Measurements from ENCODE around the gene ADAMTSL1.

Gene ADAMTSL1

GRCh38 chr9:18473652-18474279 lies at the start of gene ADAMTSL1:
TSS of gene ADAMTSL1 (plus strand) at chr9:18474153. CDS start at chr9:18474233, 80 bp downstream.
- no peak for DNase-seq

GRCh38 chr9:18427691-18428090 lies 46.3 kb upstream of the ADAMTSL1 start:
- DNase-seq = no peak

- no peak for DNase-seq
Observed at GRCh38 chr9:18428661-18429060, 45.3 kb upstream of the ADAMTSL1 start.

GRCh38 chr9:18429070-18429469 lies 44.9 kb upstream of the ADAMTSL1 start:
- no peak for DNase-seq

- no peak for DNase-seq
Observed at GRCh38 chr9:18433620-18434019, 40.3 kb upstream of the ADAMTSL1 start.

- no peak for DNase-seq
Observed at GRCh38 chr9:18437315-18438201, 36.4 kb upstream of the ADAMTSL1 start.

- DNase-seq = no peak
Observed at GRCh38 chr9:18438300-18438925, 35.5 kb upstream of the ADAMTSL1 start.

- no peak for DNase-seq
Observed at GRCh38 chr9:18438951-18439350, 35.0 kb upstream of the ADAMTSL1 start.

- DNase-seq = no peak
Observed at GRCh38 chr9:18441261-18441660, 32.7 kb upstream of the ADAMTSL1 start.

- DNase-seq = peak in 2 of 6 experiments; percentile 2 to 12
Observed at GRCh38 chr9:18442629-18443491, 31.1 kb upstream of the ADAMTSL1 start.

GRCh38 chr9:18447131-18447530 lies 26.8 kb upstream of the ADAMTSL1 start:
- DNase-seq = no peak

- no peak for DNase-seq
Observed at GRCh38 chr9:18447541-18447940, 26.4 kb upstream of the ADAMTSL1 start.

GRCh38 chr9:18448101-18448500 lies 25.9 kb upstream of the ADAMTSL1 start:
- no peak for DNase-seq

- DNase-seq = no peak
Observed at GRCh38 chr9:18451406-18451805, 22.5 kb upstream of the ADAMTSL1 start.

GRCh38 chr9:18452276-18452675 lies 21.7 kb upstream of the ADAMTSL1 start:
- no peak for DNase-seq

GRCh38 chr9:18456624-18457237 lies 17.2 kb upstream of the ADAMTSL1 start:
- no peak for DNase-seq

- no peak for DNase-seq
Observed at GRCh38 chr9:18457510-18457909, 16.4 kb upstream of the ADAMTSL1 start.

- DNase-seq = no peak
Observed at GRCh38 chr9:18459962-18460584, 13.9 kb upstream of the ADAMTSL1 start.

GRCh38 chr9:18461496-18461895 lies 12.5 kb upstream of the ADAMTSL1 start:
- DNase-seq = no peak

- DNase-seq = no peak
Observed at GRCh38 chr9:18463991-18464390, 10.0 kb upstream of the ADAMTSL1 start.

GRCh38 chr9:18466101-18466500 lies 7.9 kb upstream of the ADAMTSL1 start:
- DNase-seq = no peak

GRCh38 chr9:18467696-18468095 lies 6.3 kb upstream of the ADAMTSL1 start:
- DNase-seq = no peak
